GM12872 (cell line): ENCODE measurements around the gene TBCEL.

ENCODE experiments used
- CTCF ChIP-seq: IDR thresholded peaks from 3 replicates; pipeline ENCODE4 v1.5.1; 2011; ENCODE audit warnings: low read depth, mild to moderate bottlenecking, low read length, moderate library complexity; ENCODE audit not compliant: insufficient read depth

The TBCEL gene

GRCh38 chr11:121041072-121041471 is 17.2 kb downstream of the TBCEL start:
- no peak for TF ChIP-seq CTCF

GRCh38 chr11:121042296-121042695 is 18.4 kb downstream of the TBCEL start:
- no peak for TF ChIP-seq CTCF

GRCh38 chr11:121047926-121048325 is 24.0 kb downstream of the TBCEL start:
- TF ChIP-seq CTCF: no peak

GRCh38 chr11:121048464-121049233 is 24.7 kb downstream of the TBCEL start:
- TF ChIP-seq CTCF: no peak

GRCh38 chr11:121053244-121053643 is 29.3 kb downstream of the TBCEL start:
- no peak for TF ChIP-seq CTCF

- no peak for TF ChIP-seq CTCF
Observed at GRCh38 chr11:121054266-121054665, 30.4 kb downstream of the TBCEL start.

GRCh38 chr11:121055076-121055475 is 31.2 kb downstream of the TBCEL start:
- no peak for TF ChIP-seq CTCF
